Measurements from ENCODE around the gene TMC3.

Gene TMC3

GRCh38 chr15:81321667-81322066, 52.3 kb downstream of the TMC3 start:
- no peak for DNase-seq

DNA sequence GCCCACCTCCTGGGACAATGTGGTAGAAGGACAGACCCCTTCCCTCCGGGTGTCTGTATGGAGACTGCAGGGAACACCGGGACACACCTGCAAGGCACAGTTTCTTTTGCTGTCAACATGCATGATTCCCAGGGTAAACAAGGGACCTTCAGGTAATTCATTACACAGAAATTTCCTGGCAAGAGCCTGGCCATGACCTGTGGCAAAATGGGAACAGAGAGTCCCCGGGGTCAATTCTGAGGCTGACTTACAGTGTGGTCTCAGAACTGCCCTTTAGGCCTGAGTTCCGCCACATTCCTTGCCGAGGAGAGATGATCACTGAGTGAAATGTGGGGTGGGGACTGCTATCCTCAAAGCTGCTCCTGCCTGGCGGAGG, 56.4 kb downstream of the TMC3 start:
- DNase-seq: no peak

DNA sequence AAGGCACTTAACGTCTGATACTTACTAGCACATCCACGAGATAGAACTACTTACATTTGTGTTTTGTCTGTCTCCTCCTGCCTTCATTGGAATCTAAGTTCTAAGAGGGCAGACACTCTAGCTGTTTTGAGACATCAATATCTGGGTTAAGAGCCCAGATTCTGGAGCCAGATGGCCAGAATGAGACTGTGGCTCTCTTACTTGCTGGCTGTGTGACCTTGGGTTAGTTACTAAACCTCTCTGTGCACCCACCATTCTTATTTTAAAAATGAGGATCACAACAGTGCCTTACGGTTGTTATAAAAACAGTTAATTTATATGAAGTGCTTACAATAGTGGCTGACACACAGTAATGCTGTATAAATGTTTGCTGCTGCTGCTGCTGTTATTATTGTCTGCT, 57.7 kb downstream of the TMC3 start:
- no peak for DNase-seq

DNA sequence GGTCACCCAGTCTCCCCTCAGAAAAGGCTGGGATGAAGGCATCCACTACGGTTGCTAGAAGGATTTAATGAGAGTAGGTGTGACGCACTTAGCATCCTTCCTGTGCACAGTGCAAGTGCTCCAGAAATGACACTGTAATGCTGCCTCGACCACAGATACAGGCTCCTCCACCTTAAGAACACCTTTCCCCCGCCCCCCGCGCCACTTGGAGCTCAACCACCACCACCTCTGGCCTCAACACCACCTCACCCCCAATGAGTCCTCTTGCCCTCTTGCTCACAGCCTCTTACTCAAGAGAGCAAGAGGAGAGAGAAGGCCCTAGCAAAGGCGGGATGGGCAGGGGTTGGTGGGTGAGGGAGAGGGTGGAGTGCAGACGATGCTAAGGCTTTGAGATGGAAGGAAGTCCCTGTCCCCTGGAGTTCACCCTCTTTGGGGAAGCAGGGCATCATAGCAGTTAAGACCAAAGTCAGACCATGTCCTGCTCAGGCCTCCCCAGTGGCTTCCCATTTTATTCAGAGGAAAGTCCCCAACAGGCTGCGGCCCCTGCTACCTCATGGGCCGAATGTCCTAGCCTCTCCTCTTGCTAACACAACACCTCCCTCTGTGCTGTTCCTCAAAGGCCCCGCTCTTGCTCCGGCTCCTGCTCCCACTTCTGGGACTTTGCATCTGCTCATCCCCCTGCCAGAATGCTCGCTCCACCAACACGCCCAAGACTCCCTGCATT, 58.4 kb downstream of the TMC3 start:
- no peak for DNase-seq

DNA sequence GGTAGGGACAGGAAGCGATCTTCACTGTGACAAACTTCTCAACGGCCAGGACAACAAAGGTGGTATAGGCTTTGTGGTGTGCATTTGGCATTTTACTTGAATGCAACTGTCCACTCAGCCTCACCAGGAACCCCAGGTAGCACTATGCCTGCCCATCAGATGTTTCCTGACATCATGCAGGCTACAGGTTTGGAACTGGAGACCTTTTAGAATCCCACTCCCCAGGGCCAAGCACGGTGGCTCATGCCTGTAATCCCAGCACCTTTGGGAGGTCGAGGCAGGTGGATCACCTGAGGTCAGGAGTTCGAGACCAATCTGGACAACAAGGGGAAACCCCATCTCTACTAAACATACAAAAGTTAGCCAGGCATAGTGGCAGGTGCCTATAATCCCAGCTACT, 59.6 kb downstream of the TMC3 start:
- DNase-seq: no peak

DNA sequence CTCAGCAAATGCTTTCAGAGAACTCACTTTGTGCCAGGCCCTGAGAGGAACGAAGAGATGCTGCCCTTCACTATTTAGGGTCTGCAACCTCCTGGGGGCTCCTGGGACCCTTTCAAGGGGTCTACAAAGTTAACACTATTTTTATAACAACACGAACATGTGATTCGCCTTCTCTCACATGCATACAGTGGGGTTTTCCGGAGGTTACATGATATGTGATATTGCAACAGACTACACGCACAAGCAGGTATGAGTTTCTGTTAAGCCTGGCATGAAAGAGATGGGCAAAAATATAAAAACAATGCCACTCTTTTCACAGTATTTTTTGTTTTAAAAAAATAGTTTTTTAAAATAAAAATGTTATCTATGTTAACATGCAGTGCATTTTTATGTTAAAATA, 60.3 kb downstream of the TMC3 start:
- no peak for DNase-seq

DNA sequence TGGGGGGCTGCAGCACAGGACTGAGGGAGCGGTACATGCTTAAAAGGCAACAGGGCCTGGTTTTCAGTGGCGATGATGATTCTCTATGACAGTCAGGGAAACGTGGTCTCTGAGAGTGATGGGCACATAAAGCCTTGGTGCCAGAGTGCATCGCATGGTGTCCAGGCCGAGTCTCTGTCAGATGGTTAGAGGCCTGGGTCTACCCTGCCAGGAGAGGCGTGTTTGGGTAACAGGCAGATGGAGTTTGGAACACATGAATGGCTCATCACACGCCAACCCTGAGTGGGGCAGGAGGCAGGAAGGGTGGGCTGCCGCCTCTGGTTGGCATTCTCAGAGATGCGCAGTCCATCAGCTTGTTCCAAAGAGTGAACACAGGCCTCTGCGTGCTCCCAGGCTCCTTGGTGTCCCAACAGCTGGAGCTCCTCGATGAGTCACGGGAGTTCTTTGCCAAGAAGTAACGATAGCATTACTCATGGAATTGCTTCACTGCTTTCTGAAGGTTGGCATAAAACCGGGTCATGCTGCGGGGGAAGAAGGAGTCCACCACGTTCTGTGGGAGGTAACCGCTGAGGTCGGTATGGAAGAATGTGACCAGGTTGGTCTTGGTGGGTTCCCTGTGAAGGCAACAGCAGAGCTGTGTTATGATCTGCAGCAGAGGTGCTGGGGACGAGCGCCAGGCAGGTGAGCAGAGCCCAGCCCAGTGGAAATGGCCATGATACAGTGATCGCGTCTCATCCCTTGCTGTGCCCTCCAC, 61.0 kb downstream of the TMC3 start:
- no peak for DNase-seq

- no peak for DNase-seq
These were observed 62.1 kb downstream of the TMC3 start for GRCh38 chr15:81311752-81312464.

GRCh38 chr15:81310480-81310879, 63.5 kb downstream of the TMC3 start:
- no peak for DNase-seq

- no peak for DNase-seq
These were observed 64.2 kb downstream of the TMC3 start for GRCh38 chr15:81309647-81310450.

- no peak for DNase-seq
These were observed 65.8 kb downstream of the TMC3 start for GRCh38 chr15:81308260-81308659.

- DNase-seq: no peak
These were observed 69.8 kb downstream of the TMC3 start for GRCh38 chr15:81304226-81304625.

- DNase-seq: no peak
These were observed 70.5 kb downstream of the TMC3 start for GRCh38 chr15:81303244-81304225.

DNA sequence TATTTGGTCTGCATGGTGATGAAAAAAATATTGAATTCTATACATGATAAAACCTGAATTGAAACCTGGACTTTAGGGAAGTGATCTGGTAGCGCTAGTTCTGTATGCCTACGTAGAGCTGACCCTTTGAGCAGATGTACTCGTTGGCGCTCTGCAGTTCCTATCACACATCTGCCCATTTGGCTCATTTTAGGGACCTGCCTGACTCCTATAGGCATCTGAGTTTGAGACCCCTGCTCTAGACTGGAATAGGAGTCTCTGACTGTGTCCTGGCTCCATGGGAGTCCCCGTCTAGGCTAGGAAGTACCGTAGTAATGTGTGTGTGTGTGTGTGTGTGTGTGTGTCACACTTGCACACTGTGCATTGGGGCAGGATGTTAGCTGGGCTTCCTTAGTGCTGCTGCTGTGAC, 71.3 kb downstream of the TMC3 start:
- no peak for DNase-seq

DNA sequence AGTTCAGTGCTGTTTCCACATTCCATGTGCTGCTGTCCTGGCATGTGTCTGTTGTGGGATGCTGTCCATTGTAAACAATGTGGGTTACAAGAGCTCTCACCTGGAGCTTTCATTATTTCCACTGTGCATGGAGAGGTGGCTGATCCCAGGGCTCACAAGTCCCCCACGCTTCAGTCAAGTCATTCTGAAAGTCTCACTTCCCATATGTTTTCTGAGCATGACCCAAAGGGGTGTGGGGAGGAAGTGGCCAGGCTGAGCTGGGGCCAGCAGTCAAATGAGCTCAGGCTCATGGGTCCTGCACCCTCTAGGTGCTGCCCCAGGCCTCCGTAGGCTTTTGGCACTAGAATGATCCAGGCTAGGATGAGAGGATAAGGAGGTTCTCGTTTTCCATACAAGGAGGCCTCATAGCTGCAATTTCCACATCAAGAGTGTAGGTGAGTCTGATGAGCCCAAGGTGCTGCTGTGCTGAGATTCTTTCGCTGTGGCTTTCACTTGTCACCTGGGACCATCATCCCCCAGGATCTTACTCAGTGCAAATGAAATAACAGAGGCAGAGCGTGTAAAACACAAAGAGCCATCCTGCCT, 72.1 kb downstream of the TMC3 start:
- no peak for DNase-seq

- DNase-seq: no peak
These were observed 72.6 kb downstream of the TMC3 start for GRCh38 chr15:81301385-81301784.

- no peak for DNase-seq
These were observed 74.3 kb downstream of the TMC3 start for GRCh38 chr15:81299630-81300273.

- DNase-seq: no peak
These were observed 74.9 kb downstream of the TMC3 start for GRCh38 chr15:81299156-81299555.

DNA sequence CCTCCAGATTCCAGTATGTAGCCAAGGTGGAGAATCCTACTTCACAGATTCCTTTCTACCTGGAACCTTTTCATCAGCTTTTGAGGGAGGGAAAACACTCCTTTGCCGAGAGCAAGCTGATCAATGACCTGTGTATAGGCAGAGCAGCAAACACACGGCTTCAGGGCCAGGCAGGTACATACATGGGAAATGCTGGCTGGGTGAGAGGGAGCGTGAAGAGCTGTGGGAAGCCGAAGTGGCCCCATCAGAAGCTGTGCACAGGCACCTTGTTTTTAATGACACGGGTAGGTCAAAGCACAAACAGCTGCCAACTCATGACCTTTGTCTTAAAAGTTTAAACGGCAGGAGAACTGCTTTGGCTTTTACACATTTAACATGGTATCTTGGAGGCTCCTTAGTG, 75.4 kb downstream of the TMC3 start:
- no peak for DNase-seq

- no peak for DNase-seq
These were observed 76.1 kb downstream of the TMC3 start for GRCh38 chr15:81297603-81298575.

All from NCI-H2081 treated with DMSO at 0.1 percent for 48 hours (cell line).